DMS 273 treated with DMSO at 0.1 percent for 48 hours (cell line): Measurements from ENCODE around the gene DHFR.
"Not testable (repeated sequence)": the region's sequence is repeated elsewhere in the genome, so short reads cannot be mapped to it uniquely, and the experiment has no call there.

Source experiments
- DNase-seq: peaks from one replicate; lab custom pipeline; 2025; lab: John Stamatoyannopoulos, UW

Gene DHFR

GRCh38 chr5:80594810-80595209 is 60.0 kb downstream of the DHFR start:
- no peak for DNase-seq

GRCh38 chr5:80592761-80593160 is 62.0 kb downstream of the DHFR start:
- DNase-seq: no peak

- no peak for DNase-seq
Measured at GRCh38 chr5:80592105-80592504, 62.7 kb downstream of the DHFR start.

- DNase-seq: no peak
Measured at GRCh38 chr5:80591352-80591751, 63.4 kb downstream of the DHFR start.

GRCh38 chr5:80590766-80591165 is 64.0 kb downstream of the DHFR start:
- no peak for DNase-seq

- no peak for DNase-seq
Measured at GRCh38 chr5:80588858-80589540, 65.8 kb downstream of the DHFR start.

- DNase-seq: no peak
Measured at GRCh38 chr5:80584770-80585169, 70.0 kb downstream of the DHFR start.

- DNase-seq: not testable (repeated sequence)
Measured at GRCh38 chr5:80580291-80580690, 74.5 kb downstream of the DHFR start.

GRCh38 chr5:80579050-80579449 is 75.7 kb downstream of the DHFR start:
- DNase-seq: no peak

- no peak for DNase-seq
Measured at GRCh38 chr5:80577707-80578106, 77.1 kb downstream of the DHFR start.

- DNase-seq: no peak
Measured at GRCh38 chr5:80576383-80576782, 78.4 kb downstream of the DHFR start.
